ENCODE data around the gene GSG1L.

Gene GSG1L

DNA sequence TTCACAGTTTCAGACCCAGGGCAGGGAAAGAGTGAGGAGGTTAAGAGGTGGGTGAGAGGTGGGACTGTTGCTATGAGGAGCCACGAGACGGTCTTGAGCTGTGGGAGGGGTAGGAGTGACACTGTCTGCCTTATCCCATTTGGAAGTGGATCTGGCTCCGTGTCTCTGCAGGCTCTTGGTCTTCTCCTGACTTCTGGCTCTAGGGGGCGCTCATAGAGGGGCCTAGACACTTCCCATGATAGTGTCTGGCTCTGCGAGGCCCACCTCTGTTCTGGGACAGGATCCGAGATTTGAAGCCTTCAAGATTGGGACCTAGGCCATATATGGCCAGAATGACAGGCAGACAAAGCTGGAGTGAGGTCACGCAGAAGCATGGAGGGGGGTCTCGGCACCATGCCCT, 204.5 kb downstream of the GSG1L start:
- no peak overlapping the region for H3K27ac ChIP-seq (ENCODE audit: low read depth, low read length)
- no peaks in the 10 kb centered on the region for H3K4me1 ChIP-seq (ENCODE audit: control insufficient read depth in 5 of 5, insufficient read depth in 5 of 5, low read length in 5 of 5)
- H3K27me3 ChIP-seq (ENCODE audit: control insufficient read depth in 5 of 5, insufficient read depth in 4 of 5, low read length in 5 of 5), result peaks cover 0 to 6% (median 4%) of the 10 kb centered on the region in 5 donors
- H3K9ac ChIP-seq (ENCODE audit: low read length in 5 of 5), result no peak overlapping the region
- H3K4me3 ChIP-seq (ENCODE audit: low read depth in 1 of 5, low read length in 5 of 5), result no peak overlapping the region
- H3K36me3 ChIP-seq (ENCODE audit: control insufficient read depth in 5 of 5, insufficient read depth in 5 of 5, low read length in 5 of 5), result no peaks in the 10 kb centered on the region
- peaks cover 5 to 27% (median 23%) of the 10 kb centered on the region in 5 donors for H3K9me3 ChIP-seq (ENCODE audit: control insufficient read depth in 5 of 5, low read length in 5 of 5)

DNA sequence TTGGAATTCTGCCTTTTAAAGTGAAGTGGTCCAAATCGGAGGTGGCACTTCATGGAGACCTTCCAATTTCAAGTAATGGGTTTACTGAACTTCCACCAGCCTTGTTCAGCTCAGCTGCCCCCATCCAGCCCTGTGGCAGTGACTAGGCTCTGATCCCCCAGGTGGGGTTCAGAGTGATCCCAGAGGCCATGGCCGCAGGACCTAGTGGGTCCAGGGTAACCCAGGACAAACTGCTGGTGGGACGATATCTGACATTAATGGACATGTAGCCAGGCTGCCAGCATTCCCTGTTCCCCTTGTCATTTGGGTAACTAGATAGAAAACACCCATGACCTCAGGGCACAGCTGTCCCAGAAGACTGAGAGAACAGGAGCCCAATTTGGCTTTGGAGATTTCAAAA, 209.9 kb downstream of the GSG1L start:
- Histone ChIP-seq H3K9ac (ENCODE audit: low read length in 5 of 5) (no peak overlapping the region), H3K4me3 (ENCODE audit: low read depth in 1 of 5, low read length in 5 of 5) (no peak overlapping the region), H3K27ac (ENCODE audit: low read depth, low read length) (no peak overlapping the region), H3K36me3 (ENCODE audit: control insufficient read depth in 5 of 5, insufficient read depth in 5 of 5, low read length in 5 of 5) (no peaks in the 10 kb centered on the region), H3K27me3 (ENCODE audit: control insufficient read depth in 5 of 5, insufficient read depth in 4 of 5, low read length in 5 of 5) (peaks cover 18 to 30% (median 23%) of the 10 kb centered on the region in 5 donors), H3K9me3 (ENCODE audit: control insufficient read depth in 5 of 5, low read length in 5 of 5) (no peaks in the 10 kb centered on the region), H3K4me1 (ENCODE audit: control insufficient read depth in 5 of 5, insufficient read depth in 5 of 5, low read length in 5 of 5) (peaks cover 0 to 1% (median 0%) of the 10 kb centered on the region in 5 donors)

DNA sequence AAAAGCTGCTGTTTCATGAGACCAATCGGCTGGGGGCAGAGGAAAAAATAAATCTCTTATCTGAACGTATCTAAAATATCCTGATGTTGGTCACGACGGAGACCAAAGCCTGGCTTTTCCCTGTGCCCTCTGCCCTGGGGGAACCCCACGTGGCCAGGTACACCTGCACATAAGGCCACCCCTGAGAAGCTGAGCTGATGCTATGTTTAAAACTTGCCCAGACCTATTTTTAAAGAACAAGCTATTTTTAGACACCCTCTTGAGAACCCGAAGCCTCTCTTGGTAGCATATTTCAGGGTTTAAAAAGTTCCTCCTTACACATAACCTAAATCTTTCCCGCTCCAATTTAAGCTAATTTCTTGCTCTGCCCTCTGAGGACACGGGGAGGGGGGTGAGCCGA, 210.4 kb downstream of the GSG1L start:
- H3K4me3 ChIP-seq (ENCODE audit: low read depth in 1 of 5, low read length in 5 of 5), result no peak overlapping the region
- H3K9me3 ChIP-seq (ENCODE audit: control insufficient read depth in 5 of 5, low read length in 5 of 5), result no peaks in the 10 kb centered on the region
- H3K27me3 ChIP-seq (ENCODE audit: control insufficient read depth in 5 of 5, insufficient read depth in 4 of 5, low read length in 5 of 5), result peaks cover 18 to 30% (median 23%) of the 10 kb centered on the region in 5 donors
- H3K27ac ChIP-seq (ENCODE audit: low read depth, low read length), result no peak overlapping the region
- no peak overlapping the region for H3K9ac ChIP-seq (ENCODE audit: low read length in 5 of 5)
- peaks cover 0 to 1% (median 0%) of the 10 kb centered on the region in 5 donors for H3K4me1 ChIP-seq (ENCODE audit: control insufficient read depth in 5 of 5, insufficient read depth in 5 of 5, low read length in 5 of 5)
- no peaks in the 10 kb centered on the region for H3K36me3 ChIP-seq (ENCODE audit: control insufficient read depth in 5 of 5, insufficient read depth in 5 of 5, low read length in 5 of 5)

DNA sequence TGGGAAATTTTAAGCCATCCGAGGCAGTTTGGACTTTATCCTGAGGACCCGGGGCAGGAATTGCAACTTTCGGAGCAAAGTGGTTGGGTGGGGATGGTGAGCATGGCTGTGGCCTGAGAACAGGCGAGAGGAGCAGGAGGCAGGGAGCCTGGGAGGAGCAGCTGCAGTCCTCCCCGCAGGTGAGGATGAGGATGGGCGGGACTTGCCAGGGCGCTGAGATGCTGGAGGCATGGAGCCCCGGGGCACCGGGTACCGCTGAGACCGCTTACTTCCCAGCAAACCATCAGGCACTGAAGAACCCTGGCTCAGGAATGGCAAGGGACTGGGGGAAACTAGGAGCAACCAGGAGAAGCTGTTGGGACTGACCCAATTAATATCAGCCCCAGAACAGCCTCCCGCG, 210.8 kb downstream of the GSG1L start:
- Histone ChIP-seq H3K4me3 (ENCODE audit: low read depth in 1 of 5, low read length in 5 of 5) (no peak overlapping the region), H3K9me3 (ENCODE audit: control insufficient read depth in 5 of 5, low read length in 5 of 5) (peaks cover 0 to under 1% (median 0%) of the 10 kb centered on the region in 5 donors), H3K27me3 (ENCODE audit: control insufficient read depth in 5 of 5, insufficient read depth in 4 of 5, low read length in 5 of 5) (peaks cover 18 to 30% (median 23%) of the 10 kb centered on the region in 5 donors), H3K27ac (ENCODE audit: low read depth, low read length) (no peak overlapping the region), H3K36me3 (ENCODE audit: control insufficient read depth in 5 of 5, insufficient read depth in 5 of 5, low read length in 5 of 5) (no peaks in the 10 kb centered on the region), H3K4me1 (ENCODE audit: control insufficient read depth in 5 of 5, insufficient read depth in 5 of 5, low read length in 5 of 5) (peaks cover 0 to 1% (median 0%) of the 10 kb centered on the region in 5 donors), H3K9ac (ENCODE audit: low read length in 5 of 5) (no peak overlapping the region)

DNA sequence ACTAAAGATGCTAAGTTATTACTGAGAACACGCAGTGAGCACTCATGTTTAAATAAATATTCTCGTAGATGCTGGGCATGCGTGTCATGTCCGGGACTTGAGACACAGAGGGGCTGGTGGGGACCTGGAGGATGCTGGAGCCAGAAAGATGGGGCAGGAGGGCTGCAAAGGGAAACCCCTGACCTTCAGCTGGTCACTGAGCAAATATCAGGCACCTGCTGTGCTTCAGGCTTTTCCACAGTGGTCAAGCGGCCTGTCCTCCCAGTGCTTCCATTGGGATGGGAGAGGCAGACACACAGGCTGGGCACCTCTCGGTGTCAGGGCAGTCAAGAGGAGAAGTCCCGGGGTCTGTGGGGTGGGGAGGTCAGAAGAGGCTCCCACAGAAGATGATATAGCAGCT, 211.4 kb downstream of the GSG1L start:
- Histone ChIP-seq H3K9me3 (ENCODE audit: control insufficient read depth in 5 of 5, low read length in 5 of 5) (peaks cover 0 to 5% (median 0%) of the 10 kb centered on the region in 5 donors), H3K4me3 (ENCODE audit: low read depth in 1 of 5, low read length in 5 of 5) (no peak overlapping the region), H3K9ac (ENCODE audit: low read length in 5 of 5) (no peak overlapping the region), H3K27me3 (ENCODE audit: control insufficient read depth in 5 of 5, insufficient read depth in 4 of 5, low read length in 5 of 5) (peaks cover 18 to 30% (median 23%) of the 10 kb centered on the region in 5 donors), H3K27ac (ENCODE audit: low read depth, low read length) (no peak overlapping the region), H3K36me3 (ENCODE audit: control insufficient read depth in 5 of 5, insufficient read depth in 5 of 5, low read length in 5 of 5) (no peaks in the 10 kb centered on the region), H3K4me1 (ENCODE audit: control insufficient read depth in 5 of 5, insufficient read depth in 5 of 5, low read length in 5 of 5) (peaks cover 0 to 1% (median 0%) of the 10 kb centered on the region in 5 donors)

DNA sequence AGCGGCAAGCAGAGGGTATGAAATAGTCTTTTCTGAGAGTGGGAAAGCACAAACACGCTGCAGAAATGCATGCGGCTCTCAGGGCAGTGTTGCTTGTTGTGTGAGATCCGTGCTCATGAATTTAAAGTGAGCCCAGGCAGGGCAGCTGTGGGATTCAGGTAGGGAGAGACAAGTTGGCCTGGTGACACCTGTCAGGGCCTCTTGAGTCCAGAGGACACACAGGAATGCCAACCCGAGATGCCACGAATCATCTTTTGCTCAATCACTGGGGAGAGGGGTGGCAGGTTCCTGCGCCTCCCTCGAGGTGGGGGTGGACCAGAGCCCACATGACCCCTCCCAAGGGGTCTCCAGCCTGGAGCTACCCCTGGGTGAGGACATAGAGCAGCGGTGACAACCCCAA, 211.9 kb downstream of the GSG1L start:
- no peak overlapping the region for H3K27ac ChIP-seq (ENCODE audit: low read depth, low read length)
- no peak overlapping the region for H3K9ac ChIP-seq (ENCODE audit: low read length in 5 of 5)
- H3K4me1 ChIP-seq (ENCODE audit: control insufficient read depth in 5 of 5, insufficient read depth in 5 of 5, low read length in 5 of 5), result peaks cover 0 to 1% (median 0%) of the 10 kb centered on the region in 5 donors
- H3K27me3 ChIP-seq (ENCODE audit: control insufficient read depth in 5 of 5, insufficient read depth in 4 of 5, low read length in 5 of 5), result peaks cover 18 to 30% (median 23%) of the 10 kb centered on the region in 5 donors
- H3K9me3 ChIP-seq (ENCODE audit: control insufficient read depth in 5 of 5, low read length in 5 of 5), result peaks cover 0 to 5% (median 0%) of the 10 kb centered on the region in 5 donors
- H3K4me3 ChIP-seq (ENCODE audit: low read depth in 1 of 5, low read length in 5 of 5), result no peak overlapping the region
- no peaks in the 10 kb centered on the region for H3K36me3 ChIP-seq (ENCODE audit: control insufficient read depth in 5 of 5, insufficient read depth in 5 of 5, low read length in 5 of 5)

DNA sequence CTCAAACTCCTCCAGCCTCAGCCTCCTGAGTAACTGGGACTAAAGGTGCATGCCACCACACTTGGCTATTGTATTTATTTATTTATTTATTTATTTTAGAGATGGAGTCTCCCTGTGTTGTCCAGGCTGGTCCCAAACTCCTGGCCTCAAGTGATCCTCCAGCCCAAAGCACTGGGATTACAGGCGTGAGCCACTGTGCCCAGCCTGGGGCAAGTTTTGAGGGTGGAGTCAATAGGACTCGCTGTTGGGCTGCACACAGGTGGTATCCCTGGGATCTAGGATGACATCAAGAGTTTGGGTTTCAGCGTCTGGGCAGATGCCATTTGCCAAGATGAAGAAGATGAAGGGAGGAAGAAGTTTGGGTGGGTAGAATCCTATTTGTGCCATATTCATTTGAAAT, 213.9 kb downstream of the GSG1L start:
- Histone ChIP-seq H3K9ac (ENCODE audit: low read length in 5 of 5) (no peak overlapping the region), H3K27me3 (ENCODE audit: control insufficient read depth in 5 of 5, insufficient read depth in 4 of 5, low read length in 5 of 5) (peaks cover 20 to 30% (median 25%) of the 10 kb centered on the region in 5 donors)

DNA sequence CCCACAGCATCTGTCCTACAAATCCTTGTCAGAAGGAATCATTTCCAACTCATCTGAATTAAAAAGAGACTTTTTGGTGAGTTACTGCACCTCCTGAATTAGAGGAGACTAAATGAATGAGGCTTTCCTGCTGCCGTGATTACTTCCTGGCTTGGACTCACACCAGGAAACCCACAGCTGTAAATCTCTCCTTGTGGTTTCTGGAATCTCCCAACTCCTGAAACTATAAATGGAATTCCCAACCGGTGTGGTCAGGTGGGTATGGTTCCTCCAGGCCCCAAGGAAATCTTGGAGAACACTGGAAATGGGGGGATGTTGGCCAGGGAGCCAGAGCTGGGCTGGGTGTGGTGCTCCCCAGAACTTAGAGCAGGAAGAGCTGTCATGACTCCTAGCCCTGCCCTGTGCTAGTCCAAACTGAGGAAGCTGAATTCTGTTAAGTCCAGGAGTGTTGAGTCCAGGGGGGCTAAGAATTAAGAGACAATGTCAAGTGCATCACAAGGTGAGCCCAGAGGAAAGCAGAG, 216.4 kb downstream of the GSG1L start:
- peaks cover 0 to 5% (median 0%) of the 10 kb centered on the region in 5 donors for H3K9me3 ChIP-seq (ENCODE audit: control insufficient read depth in 5 of 5, low read length in 5 of 5)
- no peak overlapping the region for H3K9ac ChIP-seq (ENCODE audit: low read length in 5 of 5)
- no peak overlapping the region for H3K4me3 ChIP-seq (ENCODE audit: low read depth in 1 of 5, low read length in 5 of 5)
- H3K36me3 ChIP-seq (ENCODE audit: control insufficient read depth in 5 of 5, insufficient read depth in 5 of 5, low read length in 5 of 5), result no peaks in the 10 kb centered on the region
- no peak overlapping the region for H3K27ac ChIP-seq (ENCODE audit: low read depth, low read length)
- peaks cover 11 to 21% (median 17%) of the 10 kb centered on the region in 5 donors for H3K27me3 ChIP-seq (ENCODE audit: control insufficient read depth in 5 of 5, insufficient read depth in 4 of 5, low read length in 5 of 5)
- H3K4me1 ChIP-seq (ENCODE audit: control insufficient read depth in 5 of 5, insufficient read depth in 5 of 5, low read length in 5 of 5), result peaks cover 0 to 1% (median 0%) of the 10 kb centered on the region in 5 donors

More for the DNA sequence above, 213.9 kb downstream of the GSG1L start:
- Histone ChIP-seq H3K36me3 (ENCODE audit: control insufficient read depth in 5 of 5, insufficient read depth in 5 of 5, low read length in 5 of 5) (no peaks in the 10 kb centered on the region), H3K27ac (ENCODE audit: low read depth, low read length) (no peak overlapping the region), H3K9me3 (ENCODE audit: control insufficient read depth in 5 of 5, low read length in 5 of 5) (peaks cover 0 to 5% (median 0%) of the 10 kb centered on the region in 5 donors), H3K4me1 (ENCODE audit: control insufficient read depth in 5 of 5, insufficient read depth in 5 of 5, low read length in 5 of 5) (peaks cover 0 to 1% (median 0%) of the 10 kb centered on the region in 5 donors), H3K4me3 (ENCODE audit: low read depth in 1 of 5, low read length in 5 of 5) (no peak overlapping the region)

DNA sequence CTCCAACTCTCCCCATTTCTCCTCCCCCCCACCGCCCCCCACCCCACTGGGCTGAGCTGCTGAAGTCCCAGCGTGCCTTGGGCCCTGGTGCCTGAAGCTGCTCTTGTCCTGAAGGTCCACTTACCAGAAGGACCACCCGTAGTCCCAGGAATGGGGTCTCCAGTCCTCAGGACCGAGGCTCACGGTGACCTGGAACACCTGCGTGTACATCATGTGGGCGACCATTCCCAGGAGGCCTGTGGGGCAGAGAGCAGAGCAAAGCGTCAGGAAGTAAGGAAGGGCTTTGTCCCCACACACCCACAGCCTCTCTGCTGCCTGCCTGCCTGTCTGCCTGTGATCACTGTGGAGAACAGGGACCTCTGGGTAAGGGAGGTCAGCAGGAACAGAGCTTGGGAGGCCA, 218.7 kb downstream of the GSG1L start:
- Histone ChIP-seq H3K36me3 (ENCODE audit: control insufficient read depth in 5 of 5, insufficient read depth in 5 of 5, low read length in 5 of 5) (no peaks in the 10 kb centered on the region), H3K27ac (ENCODE audit: low read depth, low read length) (no peak overlapping the region), H3K9me3 (ENCODE audit: control insufficient read depth in 5 of 5, low read length in 5 of 5) (peaks cover 0 to 5% (median 0%) of the 10 kb centered on the region in 5 donors), H3K9ac (ENCODE audit: low read length in 5 of 5) (no peak overlapping the region), H3K4me3 (ENCODE audit: low read depth in 1 of 5, low read length in 5 of 5) (no peak overlapping the region), H3K27me3 (ENCODE audit: control insufficient read depth in 5 of 5, insufficient read depth in 4 of 5, low read length in 5 of 5) (peaks cover 2 to 14% (median 9%) of the 10 kb centered on the region in 5 donors), H3K4me1 (ENCODE audit: control insufficient read depth in 5 of 5, insufficient read depth in 5 of 5, low read length in 5 of 5) (no peaks in the 10 kb centered on the region)

DNA sequence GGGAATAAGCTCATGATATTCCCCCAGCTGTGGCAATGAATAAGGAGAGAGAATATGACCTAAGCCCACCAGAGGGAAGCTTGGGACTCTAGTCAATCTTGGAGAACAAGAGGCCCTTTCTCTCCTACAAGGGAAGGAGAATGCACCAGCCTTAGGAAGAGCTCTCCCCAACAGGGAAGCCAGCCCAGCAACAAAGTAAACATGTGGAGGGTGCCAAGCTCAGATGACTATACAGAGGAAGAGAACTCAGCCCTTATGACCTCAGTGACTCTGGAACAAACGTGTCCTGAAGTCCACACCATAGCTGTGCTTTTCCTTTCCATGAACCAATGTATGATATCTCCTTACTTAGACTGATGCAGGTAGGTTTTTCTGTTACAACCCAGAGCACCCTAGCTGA, 219.7 kb downstream of the GSG1L start:
- H3K4me1 ChIP-seq (ENCODE audit: control insufficient read depth in 5 of 5, insufficient read depth in 5 of 5, low read length in 5 of 5), result no peaks in the 10 kb centered on the region
- H3K4me3 ChIP-seq (ENCODE audit: low read depth in 1 of 5, low read length in 5 of 5), result no peak overlapping the region
- H3K9ac ChIP-seq (ENCODE audit: low read length in 5 of 5), result no peak overlapping the region
- no peak overlapping the region for H3K27ac ChIP-seq (ENCODE audit: low read depth, low read length)
- H3K27me3 ChIP-seq (ENCODE audit: control insufficient read depth in 5 of 5, insufficient read depth in 4 of 5, low read length in 5 of 5), result peaks cover 2 to 14% (median 7%) of the 10 kb centered on the region in 5 donors
- no peaks in the 10 kb centered on the region for H3K36me3 ChIP-seq (ENCODE audit: control insufficient read depth in 5 of 5, insufficient read depth in 5 of 5, low read length in 5 of 5)
- H3K9me3 ChIP-seq (ENCODE audit: control insufficient read depth in 5 of 5, low read length in 5 of 5), result peaks cover 0 to 5% (median 0%) of the 10 kb centered on the region in 5 donors

All from subcutaneous abdominal adipose tissue (tissue), 5 donors.